ENCODE measurements around the gene IRAK3.

Gene IRAK3

GRCh38 chr12:66269142-66269541 lies 80.1 kb downstream of the IRAK3 start:
- DNase-seq, result no peak

GRCh38 chr12:66269757-66270383 lies 80.9 kb downstream of the IRAK3 start:
- peak in 1 of 2 experiments; percentile 21 for DNase-seq

GRCh38 chr12:66270613-66271012 lies 81.6 kb downstream of the IRAK3 start:
- DNase-seq, result no peak

GRCh38 chr12:66272650-66273049 lies 83.6 kb downstream of the IRAK3 start:
- no peak for DNase-seq

- DNase-seq, result no peak
Measured at GRCh38 chr12:66273147-66273546, 84.1 kb downstream of the IRAK3 start.

- DNase-seq, result no peak
Measured at GRCh38 chr12:66275040-66275439, 86.0 kb downstream of the IRAK3 start.

GRCh38 chr12:66279123-66279712 lies 90.2 kb downstream of the IRAK3 start:
- DNase-seq, result peak; percentile 46 to 47

GRCh38 chr12:66280561-66280960 lies 91.5 kb downstream of the IRAK3 start:
- DNase-seq, result no peak

- no peak for DNase-seq
Measured at GRCh38 chr12:66282244-66282643, 93.2 kb downstream of the IRAK3 start.

- DNase-seq, result no peak
Measured at GRCh38 chr12:66287275-66287674, 98.3 kb downstream of the IRAK3 start.

GRCh38 chr12:66288121-66288520 lies 99.1 kb downstream of the IRAK3 start:
- peak; percentile 30 to 40 for DNase-seq

- DNase-seq, result no peak
Measured at GRCh38 chr12:66289485-66289884, 100.5 kb downstream of the IRAK3 start.

GRCh38 chr12:66290716-66291200 lies 101.7 kb downstream of the IRAK3 start:
- DNase-seq, result peak; percentile 30 to 31

- no peak for DNase-seq
Measured at GRCh38 chr12:66296176-66296683, 107.2 kb downstream of the IRAK3 start.

GRCh38 chr12:66297080-66297479 lies 108.1 kb downstream of the IRAK3 start:
- no peak for DNase-seq

GRCh38 chr12:66297923-66298322 lies 108.9 kb downstream of the IRAK3 start:
- DNase-seq, result no peak

- DNase-seq, result peak; percentile 97 to 98
Measured at GRCh38 chr12:66301944-66302826, 113.2 kb downstream of the IRAK3 start, which contains the start of gene HELB. TSS of gene HELB (plus strand) at chr12:66302493. CDS start at chr12:66302604, 111 bp downstream.

- no peak for DNase-seq
Measured at GRCh38 chr12:66302827-66303169, 113.8 kb downstream of the IRAK3 start.

GRCh38 chr12:66303316-66303804 lies 114.3 kb downstream of the IRAK3 start:
- peak; percentile 47 to 55 for DNase-seq

Measured in activated T-cell treated with anti-CD3 and anti-CD28 coated beads, Interleukin-2, amount 50 U/mL, for 48 hours (primary cell).